H9 (cell line): ENCODE measurements around the gene FAM3B. TPM values are rescaled to one million over a fixed set of nuclear protein-coding genes. Genes with fewer than 3 reads are reported as not detected.

Source experiments
- DNase-seq: peaks from one replicate; pipeline ENCODE4 v3.0.0-alpha.2; 2017
- H2AFZ ChIP-seq: one replicate; pipeline ENCODE4 v1.6.1; 2013; ENCODE audit warnings: mild to moderate bottlenecking, low read length, control low read depth, moderate library complexity
- H2AK5ac ChIP-seq: 2 replicates; pipeline ENCODE4 v1.6.1; 2013; ENCODE audit warnings: low read length, control low read depth, mixed read lengths; ENCODE audit not compliant: insufficient read length
- H2BK120ac ChIP-seq: one replicate; pipeline ENCODE4 v1.6.1; 2013; ENCODE audit warnings: low read depth, mild to moderate bottlenecking, low read length, control low read depth, inconsistent platforms; ENCODE audit not compliant: poor library complexity, severe bottlenecking
- H2BK12ac ChIP-seq: 2 replicates; pipeline ENCODE4 v1.6.1; 2013; ENCODE audit warnings: low read length, control low read depth, mixed read lengths, low read depth; ENCODE audit not compliant: insufficient read length
- H2BK15ac ChIP-seq: 2 replicates; pipeline ENCODE4 v1.6.1; 2013; ENCODE audit warnings: low read depth, low read length, control low read depth
- H2BK20ac ChIP-seq: one replicate; pipeline ENCODE4 v1.6.1; 2013; ENCODE audit warnings: low read depth, mild to moderate bottlenecking, low read length, control low read depth, inconsistent platforms; ENCODE audit not compliant: poor library complexity, severe bottlenecking
- H2BK5ac ChIP-seq: 2 replicates; pipeline ENCODE4 v1.6.1; 2013; ENCODE audit warnings: low read length, control low read depth, mixed read lengths; ENCODE audit not compliant: insufficient read length
- H3K14ac ChIP-seq: 2 replicates; pipeline ENCODE4 v1.6.1; 2013; ENCODE audit warnings: low read length, control low read depth; ENCODE audit not compliant: insufficient read depth
- H3K18ac ChIP-seq: 2 replicates; pipeline ENCODE4 v1.6.1; 2013; ENCODE audit warnings: low read depth, mild to moderate bottlenecking, mixed read lengths, low read length, control low read depth; ENCODE audit not compliant: insufficient read length
- H3K23ac ChIP-seq: 2 replicates; pipeline ENCODE4 v1.6.1; 2013; ENCODE audit warnings: low read length, control low read depth, mixed read lengths, low read depth; ENCODE audit not compliant: insufficient read length
- H3K23me2 ChIP-seq: 2 replicates; pipeline ENCODE4 v1.6.1; 2013; ENCODE audit warnings: low read depth, mild to moderate bottlenecking, mixed read lengths, low read length, control low read depth; ENCODE audit not compliant: insufficient read length, poor library complexity, severe bottlenecking
- H3K27ac ChIP-seq: 2 replicates; pipeline ENCODE4 v1.5.1; 2013; ENCODE audit warnings: low read length, control low read depth, mixed read lengths, low read depth; ENCODE audit not compliant: insufficient read length
- H3K27me3 ChIP-seq: 2 replicates; pipeline ENCODE4 v1.6.1; 2013; ENCODE audit warnings: low read length, control low read depth, inconsistent platforms; ENCODE audit not compliant: insufficient read depth
- H3K4ac ChIP-seq: 2 replicates; pipeline ENCODE4 v1.6.1; 2013; ENCODE audit warnings: low read depth, mild to moderate bottlenecking, control low read depth, inconsistent platforms, low read length, moderate library complexity
- H3K4me1 ChIP-seq: 2 replicates; pipeline ENCODE4 v1.6.1; 2013; ENCODE audit warnings: low read length, control low read depth, inconsistent platforms; ENCODE audit not compliant: insufficient read depth
- H3K4me2 ChIP-seq: 2 replicates; pipeline ENCODE4 v1.6.1; 2013; ENCODE audit warnings: low read length, control low read depth, mixed read lengths; ENCODE audit not compliant: insufficient read length, insufficient read depth
- H3K56ac ChIP-seq: 2 replicates; pipeline ENCODE4 v1.6.1; 2013; ENCODE audit warnings: low read depth, mild to moderate bottlenecking, mixed read lengths, low read length, control low read depth; ENCODE audit not compliant: insufficient read length
- H3K79me1 ChIP-seq: 2 replicates; pipeline ENCODE4 v1.6.1; 2013; ENCODE audit warnings: low read depth, mild to moderate bottlenecking, moderate library complexity, low read length, control low read depth, inconsistent platforms; ENCODE audit not compliant: insufficient read depth, poor library complexity, severe bottlenecking
- H3K79me2 ChIP-seq: 2 replicates; pipeline ENCODE4 v1.6.1; 2013; ENCODE audit warnings: low read length, control low read depth, inconsistent platforms; ENCODE audit not compliant: insufficient read depth
- H3K9ac ChIP-seq: 2 replicates; pipeline ENCODE4 v1.6.1; 2013; ENCODE audit warnings: low read length, control low read depth, mixed read lengths; ENCODE audit not compliant: insufficient read length; ENCODE audit errors: extremely low read depth
- H3K9me3 ChIP-seq: one replicate; pipeline ENCODE4 v1.6.1; 2013; ENCODE audit warnings: low read depth, low read length, inconsistent platforms; ENCODE audit not compliant: control insufficient read depth
- H3T11ph ChIP-seq: one replicate; pipeline ENCODE4 v1.6.1; 2013; ENCODE audit warnings: mild to moderate bottlenecking, low read length, control low read depth, inconsistent platforms
- H4K20me1 ChIP-seq: one replicate; pipeline ENCODE4 v1.6.1; 2013; ENCODE audit not compliant: control insufficient read depth, insufficient read length, insufficient read depth
- H4K5ac ChIP-seq: 2 replicates; pipeline ENCODE4 v1.6.1; 2013; ENCODE audit warnings: low read depth, mild to moderate bottlenecking, mixed read lengths, low read length, control low read depth; ENCODE audit not compliant: insufficient read length
- H4K8ac ChIP-seq: replicated peaks from 2 replicates; pipeline ENCODE4 v1.6.1; 2013; ENCODE audit warnings: low read length, control low read depth, mixed read lengths, low read depth; ENCODE audit not compliant: insufficient read length
- H4K91ac ChIP-seq: 2 replicates; pipeline ENCODE4 v1.6.1; 2013; ENCODE audit warnings: low read depth, mild to moderate bottlenecking, moderate library complexity, mixed read lengths, low read length, control low read depth; ENCODE audit not compliant: insufficient read length
- H3K27ac Mint-ChIP-seq, 3 experiments: 2 replicates in 2 of 3; 3 replicates in 1 of 3; pipeline ENCODE4 v1.8.0; 2020 to 2021; ENCODE audit warnings: mixed read lengths in 3 of 3, mild to moderate bottlenecking in 1 of 3, moderate library complexity in 1 of 3
- H3K27me3 Mint-ChIP-seq: 2 replicates; pipeline ENCODE4 v1.8.0; 2021; ENCODE audit warnings: low read depth, mild to moderate bottlenecking, moderate library complexity, mixed read lengths
- H3K36me3 Mint-ChIP-seq, 3 experiments: 2 replicates in 2 of 3; 3 replicates in 1 of 3; pipeline ENCODE4 v1.8.0; 2020 to 2021; ENCODE audit warnings: low read depth in 3 of 3, mixed read lengths in 3 of 3; ENCODE audit not compliant: insufficient read depth in 1 of 3
- H3K4me1 Mint-ChIP-seq, 2 experiments: 2 replicates each; pipeline ENCODE4 v1.8.0; 2020; ENCODE audit warnings: mixed read lengths in 2 of 2
- H3K4me3 Mint-ChIP-seq, 2 experiments: 2 replicates in 1 of 2; 3 replicates in 1 of 2; pipeline ENCODE4 v1.8.0; 2020 to 2021; ENCODE audit warnings: mild to moderate bottlenecking in 2 of 2, mixed read lengths in 2 of 2, moderate library complexity in 1 of 2
- H3K9me3 Mint-ChIP-seq, 2 experiments: 2 replicates in 1 of 2; 3 replicates in 1 of 2; pipeline ENCODE4 v1.8.0; 2020; ENCODE audit warnings: mild to moderate bottlenecking in 2 of 2, mixed read lengths in 2 of 2, moderate library complexity in 1 of 2
- WGBS: extraction: QIAGEN DNeasy Blood & Tissue Kit; methylation state at CpG from one replicate; pipeline ENCODE4 v1.1.7; 2013; ENCODE audit warnings: missing lambda C conversion rate, low lambda C conversion rate, mixed read lengths; ENCODE audit not compliant: insufficient read length; ENCODE audit errors: extremely low coverage; 5-methylcytosine and 5-hydroxymethylcytosine counted together
- total RNA-seq: library from RNA; stranded (reverse); gene quantifications from 2 replicates; pipeline ENCODE4 v1.2.1, GENCODE V29; 2021
- TF ChIP-seq, protein P1 (sequence below): fragments of 200-600 bp; sonication (generic); conservative IDR thresholded peaks from 3 replicates; pipeline ENCODE4 v1.8.0; 2021; ENCODE audit warnings: antibody characterized with exemption, mild to moderate bottlenecking

The FAM3B gene
- total RNA-seq, 1 experiment from 2014 or later: 5.0 TPM

DNA sequence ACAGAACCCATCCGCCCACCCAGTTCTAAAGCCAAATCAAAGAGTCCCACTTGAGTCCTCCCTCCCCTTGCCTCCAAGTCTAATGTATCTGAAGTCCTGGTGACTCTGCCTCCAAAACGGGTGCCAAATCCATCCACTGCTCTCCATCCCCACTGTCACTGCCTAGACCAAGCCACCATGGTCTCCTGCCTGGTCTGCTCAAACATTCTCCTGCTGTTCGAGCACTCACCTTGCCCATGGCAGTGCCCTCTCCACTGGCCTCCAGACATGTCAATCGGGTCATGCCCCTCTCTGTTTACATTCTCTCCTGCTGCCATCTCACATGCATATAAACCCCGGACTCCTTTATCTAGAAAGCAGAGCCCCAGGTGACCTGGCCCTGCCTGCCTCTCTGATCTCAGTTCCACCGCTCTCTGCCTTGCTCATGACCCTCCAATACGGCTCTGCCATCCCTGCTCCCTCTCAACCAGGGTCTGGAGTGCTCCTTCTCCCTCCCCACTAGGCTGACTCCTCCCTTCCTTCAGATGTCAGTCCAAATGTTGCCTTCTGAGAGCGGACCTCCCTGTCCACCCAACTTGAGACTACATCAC lies 77.4 kb downstream of the FAM3B start:
- no CpG with 5 or more reads among the region's 8 CpGs for WGBS
- H3K9me3 Mint-ChIP-seq: peaks cover 0 to 6% of the 10 kb centered on the region in 2 experiments; a peak in 1 of 5 replicates
- Histone ChIP-seq H4K8ac (peak overlapping the region; percentile 46), H3K14ac (no peak overlapping the region), H3K27me3 (no peaks in the 10 kb centered on the region), H3K79me2 (no peaks in the 10 kb centered on the region), H3K23ac (no peak overlapping the region), H3K4me2 (no peak overlapping the region), H2BK20ac (no peak overlapping the region), H4K20me1 (no peaks in the 10 kb centered on the region), H3K9me3 (no peaks in the 10 kb centered on the region), H4K5ac (no peak overlapping the region), H2BK12ac (no peak overlapping the region), H3K9ac (no peak overlapping the region), H2AK5ac (no peak overlapping the region), H3K23me2 (no peaks in the 10 kb centered on the region), H2BK15ac (no peak overlapping the region), H3K79me1 (no peaks in the 10 kb centered on the region), H4K91ac (no peak overlapping the region), H3K18ac (no peak overlapping the region), H3K4me1 (peaks cover 3% of the 10 kb centered on the region; the same call in 1 of the 2 replicates), H3K27ac (no peak overlapping the region), H2BK120ac (no peak overlapping the region), H3K56ac (no peak overlapping the region), H3T11ph (no peak overlapping the region), H2BK5ac (no peak overlapping the region), H3K4ac (no peak overlapping the region), H2AFZ (no peak overlapping the region)
- peaks cover 0 to 11% (median 0%) of the 10 kb centered on the region in 3 experiments; a peak in 1 of 7 replicates for H3K36me3 Mint-ChIP-seq
- peak; percentile 17 for DNase-seq
- no peak overlapping the region for H3K4me3 Mint-ChIP-seq
- H3K4me1 Mint-ChIP-seq: peaks cover 16 to 20% of the 10 kb centered on the region in 2 experiments
- peak overlapping the region in 1 of 3 experiments; percentile 31; a peak in 1 of 7 replicates for H3K27ac Mint-ChIP-seq
- TF ChIP-seq, protein P1, sequence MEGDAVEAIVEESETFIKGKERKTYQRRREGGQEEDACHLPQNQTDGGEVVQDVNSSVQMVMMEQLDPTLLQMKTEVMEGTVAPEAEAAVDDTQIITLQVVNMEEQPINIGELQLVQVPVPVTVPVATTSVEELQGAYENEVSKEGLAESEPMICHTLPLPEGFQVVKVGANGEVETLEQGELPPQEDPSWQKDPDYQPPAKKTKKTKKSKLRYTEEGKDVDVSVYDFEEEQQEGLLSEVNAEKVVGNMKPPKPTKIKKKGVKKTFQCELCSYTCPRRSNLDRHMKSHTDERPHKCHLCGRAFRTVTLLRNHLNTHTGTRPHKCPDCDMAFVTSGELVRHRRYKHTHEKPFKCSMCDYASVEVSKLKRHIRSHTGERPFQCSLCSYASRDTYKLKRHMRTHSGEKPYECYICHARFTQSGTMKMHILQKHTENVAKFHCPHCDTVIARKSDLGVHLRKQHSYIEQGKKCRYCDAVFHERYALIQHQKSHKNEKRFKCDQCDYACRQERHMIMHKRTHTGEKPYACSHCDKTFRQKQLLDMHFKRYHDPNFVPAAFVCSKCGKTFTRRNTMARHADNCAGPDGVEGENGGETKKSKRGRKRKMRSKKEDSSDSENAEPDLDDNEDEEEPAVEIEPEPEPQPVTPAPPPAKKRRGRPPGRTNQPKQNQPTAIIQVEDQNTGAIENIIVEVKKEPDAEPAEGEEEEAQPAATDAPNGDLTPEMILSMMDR: no peak
- H3K27me3 Mint-ChIP-seq: no peaks in the 10 kb centered on the region; the same call in 1 of the 2 replicates
